ENCODE results near the gene ARHGAP8. TPM values are rescaled to one million over a fixed set of nuclear protein-coding genes. Genes with fewer than 3 reads are reported as not detected.
A peak's percentile ranks its signal among the peaks of the same experiment; 100 is the strongest.
"Not testable (repeated sequence)": the region's sequence is repeated elsewhere in the genome, so short reads cannot be mapped to it uniquely, and the experiment has no call there.

Gene ARHGAP8
- polyA plus RNA-seq, 10 donors: 0.78 to 2.4 (median 1.2) TPM

DNA sequence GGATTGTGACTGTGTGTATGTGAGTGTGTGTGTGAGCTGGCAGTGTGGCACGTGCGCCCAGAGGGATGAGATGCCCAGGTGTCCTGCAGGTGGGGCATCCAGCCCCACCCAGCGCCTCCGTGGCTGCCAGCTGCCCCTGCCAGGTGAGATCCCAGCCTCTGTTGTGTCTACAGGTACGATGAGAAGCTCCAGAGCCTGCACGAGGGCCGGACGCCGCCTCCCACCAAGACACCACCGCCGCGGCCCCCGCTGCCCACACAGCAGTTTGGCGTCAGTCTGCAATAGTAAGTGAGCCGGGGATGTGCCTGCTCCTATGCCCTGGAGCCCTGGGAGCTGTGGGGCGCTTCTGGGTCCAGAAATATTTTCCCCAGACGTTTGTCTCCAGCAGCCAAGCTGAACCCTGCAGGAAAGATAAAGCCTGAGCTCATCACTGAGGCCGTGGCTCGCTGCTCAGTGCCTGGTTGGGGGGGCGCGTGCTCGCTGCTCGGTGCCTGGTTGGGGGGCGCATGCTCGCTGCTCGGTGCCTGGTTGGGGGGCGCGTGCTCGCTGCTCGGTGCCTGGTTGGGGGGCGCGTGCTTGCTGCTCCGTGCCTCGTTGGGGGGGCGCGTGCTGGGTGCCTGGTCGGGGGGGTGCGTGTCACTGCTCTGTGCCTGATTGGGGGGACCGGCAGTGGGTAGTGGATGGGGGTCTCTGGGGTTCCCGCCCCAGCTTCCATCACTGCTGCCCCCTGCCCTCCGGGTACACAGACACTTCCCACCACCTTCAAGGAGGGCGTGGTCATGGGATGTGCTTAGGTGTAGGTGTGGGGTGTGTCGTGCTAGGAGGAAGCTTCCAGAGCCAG, 73.2 kb downstream of the ARHGAP8 start:
- DNase-seq: no peak

DNA sequence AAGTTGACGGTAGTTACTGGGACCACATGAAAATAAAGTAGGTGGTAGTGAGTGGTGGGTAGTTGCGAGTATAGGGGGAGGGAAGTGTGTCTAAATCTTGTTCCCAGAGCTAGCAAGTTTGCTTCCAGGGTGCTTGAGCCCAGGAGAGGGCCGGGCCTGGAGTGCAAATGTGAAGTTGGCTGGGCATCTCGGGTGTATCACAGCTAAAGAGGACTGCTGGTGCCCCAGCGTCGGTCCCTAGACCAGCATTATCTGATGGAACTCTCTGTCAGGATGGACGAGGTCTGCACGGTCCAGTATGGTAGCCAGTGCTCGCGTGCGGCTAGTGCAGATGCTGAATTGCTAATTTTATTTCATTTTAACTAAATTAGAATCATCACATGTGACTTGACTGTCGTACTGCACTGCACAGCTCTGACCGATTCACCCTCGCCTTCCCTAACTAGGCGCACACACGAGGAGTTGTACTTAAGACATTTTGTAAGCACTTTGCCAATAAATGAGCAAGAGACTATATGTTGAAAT, 75.4 kb downstream of the ARHGAP8 start:
- no peak for DNase-seq

DNA sequence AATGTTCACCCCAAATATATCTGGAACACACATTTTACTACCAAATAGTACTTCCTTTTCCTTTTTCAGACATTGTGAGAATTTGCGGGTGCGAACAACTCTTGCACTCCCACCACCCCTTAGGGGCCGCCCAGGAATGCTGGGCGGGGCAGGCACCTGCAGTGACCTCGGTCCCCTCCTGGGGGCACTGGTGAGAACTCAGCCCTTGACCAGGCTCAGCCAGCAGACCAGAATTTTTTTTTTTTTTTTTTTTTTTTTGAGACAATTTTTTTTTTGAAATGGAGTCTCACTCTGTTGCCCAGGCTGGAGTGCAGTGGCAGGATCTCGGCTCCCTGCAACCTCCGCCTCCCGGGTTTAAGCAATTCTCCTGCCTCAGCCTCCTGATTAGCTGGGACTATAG, 75.8 kb downstream of the ARHGAP8 start:
- DNase-seq: no peak

DNA sequence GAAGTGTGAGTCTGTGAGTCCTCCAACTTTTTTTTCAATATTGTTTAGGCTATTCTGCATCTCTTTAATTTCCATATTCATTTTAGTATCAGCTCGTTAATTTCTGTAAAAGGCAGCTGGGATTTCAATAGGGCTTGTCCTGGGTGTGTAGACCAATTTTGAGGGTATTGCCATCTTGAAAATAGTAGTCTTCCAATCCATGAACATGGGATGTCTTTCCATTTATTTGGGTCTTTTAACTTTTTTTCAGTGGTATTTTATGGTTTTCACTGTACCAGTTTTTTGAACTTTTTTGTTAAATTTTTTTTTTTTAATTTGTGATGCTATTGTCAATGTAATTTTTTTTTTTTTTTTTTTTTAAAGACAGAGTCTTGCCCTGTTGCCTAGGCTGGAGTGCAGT, 79.5 kb downstream of the ARHGAP8 start:
- DNase-seq: no peak

GRCh38 chr22:44834065-44834464, 81.7 kb downstream of the ARHGAP8 start:
- DNase-seq: no peak

GRCh38 chr22:44837481-44837880, 85.1 kb downstream of the ARHGAP8 start:
- no peak for DNase-seq

GRCh38 chr22:44838316-44839016, 86.1 kb downstream of the ARHGAP8 start:
- peak in 1 of 3 donors; percentile 21 for DNase-seq

DNA sequence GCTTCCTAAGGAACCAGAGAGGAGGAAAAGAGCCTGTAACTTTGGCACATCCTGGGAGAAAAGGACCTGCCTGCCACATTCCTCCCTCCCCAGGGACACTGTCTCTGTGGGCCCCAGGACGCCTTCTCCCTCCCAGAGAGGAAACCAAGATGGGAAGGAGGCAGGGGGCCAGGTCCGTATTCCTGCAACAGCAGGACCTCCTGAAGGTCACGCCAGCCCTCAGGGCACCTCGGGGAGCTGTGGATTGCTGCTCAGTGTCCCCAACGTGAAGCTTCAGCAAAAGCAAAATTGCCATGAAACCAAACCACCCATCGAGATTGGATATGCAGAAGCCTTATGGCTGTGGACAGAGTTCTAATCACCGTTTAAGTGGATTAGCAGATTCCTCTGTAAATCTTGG, 86.7 kb downstream of the ARHGAP8 start:
- no peak for DNase-seq

- no peak for DNase-seq
These were observed 87.3 kb downstream of the ARHGAP8 start for GRCh38 chr22:44839721-44840120.

- DNase-seq: no peak
These were observed 88.4 kb downstream of the ARHGAP8 start for GRCh38 chr22:44840611-44841322.

- no peak for DNase-seq
These were observed 90.0 kb downstream of the ARHGAP8 start for GRCh38 chr22:44842417-44842816.

- no peak for DNase-seq
These were observed 92.8 kb downstream of the ARHGAP8 start for GRCh38 chr22:44845191-44845590.

GRCh38 chr22:44845796-44846720, 93.7 kb downstream of the ARHGAP8 start:
- no peak for DNase-seq

DNA sequence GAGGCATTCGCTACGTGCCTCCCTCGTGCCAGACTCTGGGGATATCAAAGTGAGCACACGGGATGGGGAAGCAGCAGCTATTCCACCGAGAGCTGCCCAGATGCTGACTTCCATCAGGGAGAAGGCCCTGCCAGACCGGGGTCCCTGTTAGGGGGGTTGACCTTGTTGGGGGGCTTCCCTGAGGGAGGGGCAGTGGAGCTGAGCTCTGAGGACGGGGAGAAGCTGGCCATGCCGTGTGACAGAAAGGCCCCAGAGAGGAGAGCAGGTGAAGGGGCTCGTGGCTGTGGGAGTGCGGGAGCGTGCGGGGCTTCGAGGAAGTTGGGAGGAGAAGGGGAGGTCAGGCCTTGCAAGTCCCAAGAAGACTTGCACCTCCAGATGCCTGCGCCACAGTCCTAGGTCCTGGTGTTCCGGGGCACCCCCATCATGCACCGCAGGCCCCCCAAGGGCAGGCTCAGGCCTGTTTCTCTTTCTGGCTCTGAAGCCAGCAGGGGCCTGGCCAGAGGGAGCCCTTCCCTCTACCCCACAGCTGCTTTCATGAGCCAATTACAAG, 94.4 kb downstream of the ARHGAP8 start:
- DNase-seq: no peak

- no peak for DNase-seq
These were observed 95.0 kb downstream of the ARHGAP8 start for GRCh38 chr22:44847380-44847779.

DNA sequence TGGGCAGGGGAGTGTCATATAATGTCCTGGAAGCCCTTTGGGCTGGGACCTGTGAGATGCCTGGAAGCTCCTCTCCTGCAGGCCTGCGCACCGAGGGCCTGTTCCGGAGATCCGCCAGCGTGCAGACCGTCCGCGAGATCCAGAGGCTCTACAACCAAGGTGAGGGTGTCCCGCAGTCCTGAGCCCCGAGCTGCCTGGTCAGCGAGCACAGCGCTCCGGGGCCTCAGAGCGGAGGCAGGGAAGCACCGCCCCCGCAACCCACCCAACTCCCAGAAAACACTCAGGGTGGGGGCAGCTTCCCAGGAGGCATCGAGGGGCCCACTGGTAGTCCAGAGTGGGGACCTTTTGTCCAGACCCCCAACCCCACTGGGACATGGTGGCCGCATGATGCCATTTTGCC, 95.5 kb downstream of the ARHGAP8 start:
- DNase-seq: no peak

DNA sequence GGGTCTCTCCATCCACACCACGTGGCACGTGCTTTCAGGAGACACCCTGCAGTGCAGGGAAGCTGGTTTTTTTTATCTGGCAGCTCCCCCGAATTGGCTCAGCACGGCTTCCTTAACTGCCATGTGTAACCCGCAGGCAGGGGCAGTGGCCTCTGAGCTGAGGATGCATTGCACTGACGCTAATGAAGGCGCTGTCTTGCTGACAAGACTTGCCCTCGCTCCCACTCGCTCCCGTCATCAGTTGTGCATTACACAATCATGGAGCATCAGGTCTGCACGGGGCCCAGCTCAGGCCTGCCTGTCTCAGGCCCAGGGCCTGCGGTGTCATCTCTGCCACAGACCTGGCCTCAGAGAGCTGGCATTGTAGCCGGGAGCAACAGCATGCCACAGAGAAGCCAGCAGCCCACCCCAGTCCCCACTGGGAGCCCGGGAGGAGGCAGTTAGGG, 95.9 kb downstream of the ARHGAP8 start:
- no peak for DNase-seq

- no peak for DNase-seq
These were observed 96.5 kb downstream of the ARHGAP8 start for GRCh38 chr22:44848791-44849420.

- DNase-seq: no peak
These were observed 98.6 kb downstream of the ARHGAP8 start for GRCh38 chr22:44850946-44851345.

DNA sequence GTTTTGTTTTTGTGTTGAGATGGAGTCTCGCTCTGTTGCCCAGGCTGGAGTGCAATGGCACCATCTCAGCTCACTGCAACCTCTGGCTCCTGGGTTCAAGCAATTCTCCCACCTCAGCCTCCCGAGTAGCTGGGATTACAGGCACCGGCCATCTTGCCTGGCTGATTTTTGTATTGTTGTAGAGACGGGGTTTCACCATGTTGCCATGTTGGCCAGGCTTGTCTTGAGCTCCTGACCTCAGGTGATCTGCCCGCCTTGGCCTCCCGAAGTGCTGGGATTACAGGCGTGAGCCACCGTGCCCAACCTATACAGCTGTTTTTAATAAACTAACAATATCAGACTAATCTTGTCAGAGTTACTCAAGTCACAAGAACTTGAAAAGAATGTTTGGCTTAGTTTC, 102.3 kb downstream of the ARHGAP8 start:
- not testable (repeated sequence) for DNase-seq

Measured in muscle of back (tissue), 11 donors.